SHP77 treated with DMSO at 0.1 percent for 48 hours (cell line): ENCODE measurements around the gene PARP11.

Source experiments
- DNase-seq: peaks from one replicate; lab custom pipeline; 2025; lab: John Stamatoyannopoulos, UW

Gene PARP11, protein sequence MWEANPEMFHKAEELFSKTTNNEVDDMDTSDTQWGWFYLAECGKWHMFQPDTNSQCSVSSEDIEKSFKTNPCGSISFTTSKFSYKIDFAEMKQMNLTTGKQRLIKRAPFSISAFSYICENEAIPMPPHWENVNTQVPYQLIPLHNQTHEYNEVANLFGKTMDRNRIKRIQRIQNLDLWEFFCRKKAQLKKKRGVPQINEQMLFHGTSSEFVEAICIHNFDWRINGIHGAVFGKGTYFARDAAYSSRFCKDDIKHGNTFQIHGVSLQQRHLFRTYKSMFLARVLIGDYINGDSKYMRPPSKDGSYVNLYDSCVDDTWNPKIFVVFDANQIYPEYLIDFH

DNA sequence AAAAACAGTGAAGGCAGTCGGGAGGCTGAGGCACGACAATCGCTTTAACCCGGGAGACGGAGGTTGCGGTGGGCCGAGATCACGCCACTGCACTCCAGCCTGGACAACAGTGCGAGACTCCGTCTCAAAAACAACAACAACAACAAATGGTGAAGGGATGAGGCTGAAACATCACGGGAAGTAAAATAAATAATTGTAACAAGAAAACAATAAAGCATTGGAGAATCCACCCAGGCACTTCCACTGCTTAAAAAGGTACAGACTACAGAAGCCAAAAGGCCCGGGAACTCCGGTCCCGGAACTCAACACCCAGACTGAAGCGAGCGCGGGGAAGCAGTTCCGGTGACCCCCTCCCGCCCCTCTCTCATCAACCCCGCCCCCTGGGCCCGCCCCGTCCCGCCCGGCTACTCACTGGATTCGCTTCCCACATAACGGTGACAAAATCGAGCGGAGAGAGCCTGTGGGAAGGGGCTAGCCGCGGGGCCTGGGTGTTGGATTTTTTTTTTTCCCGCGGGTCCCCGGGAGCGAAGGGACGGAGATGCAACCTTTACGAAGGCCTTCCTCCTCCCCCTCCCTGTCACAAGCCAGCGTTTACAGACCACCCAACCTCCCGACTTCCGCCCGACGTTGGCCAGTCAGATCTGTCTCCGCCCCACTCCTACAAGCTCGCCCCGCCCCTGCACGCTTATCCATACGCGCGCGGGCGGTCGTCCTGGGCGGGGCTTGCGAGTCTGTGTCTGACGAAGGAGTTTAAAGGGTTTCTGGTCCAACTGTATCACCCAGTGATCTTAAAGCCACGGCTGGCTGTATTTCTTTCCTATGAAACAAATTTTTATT is at the start of gene PARP11:
TSS of gene PARP11 (minus strand) at position 600 of the 837 bp plus-strand sequence. CDS start at position 430, 170 bp downstream.
- peak; percentile 39 for DNase-seq

GRCh38 chr12:3922033-3922432 is 48.8 kb upstream of the PARP11 start:
- DNase-seq = no peak

- no peak for DNase-seq
Observed at GRCh38 chr12:3921526-3921925, 48.3 kb upstream of the PARP11 start.

GRCh38 chr12:3921151-3921471 is 47.9 kb upstream of the PARP11 start:
- no peak for DNase-seq

GRCh38 chr12:3920351-3921150 is 47.4 kb upstream of the PARP11 start:
- no peak for DNase-seq

- no peak for DNase-seq
Observed at GRCh38 chr12:3913278-3913677, 40.1 kb upstream of the PARP11 start.

DNA sequence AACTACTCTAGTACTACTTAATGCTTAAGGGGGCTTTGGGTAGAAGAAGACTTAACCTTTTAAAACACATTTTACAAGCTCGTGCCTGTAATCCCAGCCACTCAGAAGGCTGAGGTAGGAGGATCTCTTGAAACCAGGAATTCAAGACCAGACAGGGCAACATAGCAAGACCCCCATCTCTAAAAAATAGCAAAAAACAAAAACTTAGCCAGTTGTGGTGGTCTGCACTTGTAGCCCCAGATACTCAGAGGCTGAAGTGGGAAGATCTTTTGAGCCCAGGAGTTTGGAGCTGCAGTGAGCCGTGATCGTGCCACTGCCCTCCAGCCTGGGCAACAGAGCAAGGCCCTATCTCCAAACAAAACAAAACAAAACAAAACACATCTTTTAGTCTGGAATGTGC is 39.7 kb upstream of the PARP11 start:
- no peak for DNase-seq

DNA sequence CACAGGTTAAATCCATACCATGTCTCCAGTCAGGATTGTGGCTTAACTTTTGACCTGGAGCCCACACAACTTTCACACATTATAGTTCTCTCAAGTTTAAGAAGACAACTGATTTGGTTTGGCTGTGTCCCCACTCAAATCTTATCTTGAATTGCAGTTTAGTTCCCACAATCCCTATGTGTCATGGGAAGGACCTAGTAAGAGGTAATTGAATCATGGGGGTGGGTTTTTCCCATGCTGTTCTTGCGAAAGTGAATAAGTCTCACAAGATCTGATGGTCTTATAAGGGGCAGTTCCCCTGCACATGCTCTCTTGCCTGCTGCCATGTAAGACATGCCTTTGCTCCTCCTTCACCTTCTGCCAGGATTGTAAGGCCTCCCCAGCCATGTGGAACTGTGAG is 38.2 kb upstream of the PARP11 start:
- no peak for DNase-seq

GRCh38 chr12:3905664-3906063 is 32.5 kb upstream of the PARP11 start:
- no peak for DNase-seq

- DNase-seq = no peak
Observed at GRCh38 chr12:3904999-3905398, 31.8 kb upstream of the PARP11 start.

GRCh38 chr12:3902921-3903320 is 29.7 kb upstream of the PARP11 start:
- no peak for DNase-seq

DNA sequence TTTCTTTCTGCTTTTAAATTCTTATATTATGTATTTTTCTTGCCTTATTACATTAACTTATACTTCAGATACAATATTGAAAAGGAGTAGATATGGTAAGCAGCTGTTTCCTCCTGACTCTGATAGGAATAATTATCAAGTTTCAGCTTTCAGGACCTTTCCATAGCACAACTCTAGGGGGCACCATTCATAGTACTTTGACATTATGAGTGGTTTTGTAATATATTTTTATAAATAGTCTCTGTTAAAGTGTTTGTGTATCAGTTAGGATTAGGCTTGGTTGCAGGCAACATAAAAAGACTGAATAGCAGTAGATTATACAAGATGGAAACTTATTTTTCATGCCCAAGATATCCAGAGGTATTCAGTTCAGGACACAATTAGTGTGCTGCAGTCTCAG is 27.9 kb upstream of the PARP11 start:
- DNase-seq = no peak

- no peak for DNase-seq
Observed at GRCh38 chr12:3898756-3899155, 25.6 kb upstream of the PARP11 start.

GRCh38 chr12:3897371-3897971 is 24.3 kb upstream of the PARP11 start:
- no peak for DNase-seq

- DNase-seq = no peak
Observed at GRCh38 chr12:3896801-3897351, 23.7 kb upstream of the PARP11 start.

- DNase-seq = no peak
Observed at GRCh38 chr12:3896356-3896755, 23.2 kb upstream of the PARP11 start.

DNA sequence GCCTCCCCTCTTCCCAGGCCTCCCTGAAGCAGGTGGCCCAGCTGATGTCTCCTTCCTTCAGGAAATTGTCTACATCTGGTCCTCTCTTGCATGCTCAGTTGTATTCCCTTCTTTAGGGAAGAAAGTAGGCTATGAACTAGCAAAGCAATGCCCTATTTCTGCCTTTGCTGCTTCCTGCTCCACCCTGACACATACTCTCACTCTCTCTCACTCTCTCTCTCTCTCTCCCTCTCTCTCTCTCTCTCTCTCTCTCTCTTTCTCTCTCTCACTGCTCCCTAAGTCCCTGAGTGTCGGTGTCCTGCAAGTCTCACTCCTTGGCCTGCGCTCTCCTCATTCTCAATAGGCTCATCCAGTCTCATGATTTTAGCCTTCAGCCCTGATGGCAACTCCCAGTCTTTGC is 19.4 kb upstream of the PARP11 start:
- DNase-seq = no peak

DNA sequence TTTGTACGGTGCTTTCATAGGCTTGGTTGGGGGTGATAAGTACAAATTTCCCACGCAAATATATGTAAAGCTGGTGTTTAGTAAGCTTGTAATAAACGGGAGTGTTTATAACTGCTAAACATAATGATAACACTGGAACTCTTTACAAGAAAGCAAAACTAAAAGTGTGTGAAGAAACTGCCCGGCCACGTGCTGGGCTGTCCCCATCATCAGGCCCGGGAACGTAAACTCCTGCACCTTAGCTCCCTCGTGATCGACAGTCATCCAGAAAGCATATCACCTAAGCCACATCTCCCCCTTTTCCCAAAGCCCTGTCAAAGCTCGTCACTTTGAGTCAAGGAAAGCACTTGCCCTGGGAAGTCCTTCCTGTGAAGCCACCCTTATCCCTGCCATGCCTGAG is 18.0 kb upstream of the PARP11 start:
- DNase-seq = no peak

- no peak for DNase-seq
Observed at GRCh38 chr12:3888659-3889058, 15.5 kb upstream of the PARP11 start.

DNA sequence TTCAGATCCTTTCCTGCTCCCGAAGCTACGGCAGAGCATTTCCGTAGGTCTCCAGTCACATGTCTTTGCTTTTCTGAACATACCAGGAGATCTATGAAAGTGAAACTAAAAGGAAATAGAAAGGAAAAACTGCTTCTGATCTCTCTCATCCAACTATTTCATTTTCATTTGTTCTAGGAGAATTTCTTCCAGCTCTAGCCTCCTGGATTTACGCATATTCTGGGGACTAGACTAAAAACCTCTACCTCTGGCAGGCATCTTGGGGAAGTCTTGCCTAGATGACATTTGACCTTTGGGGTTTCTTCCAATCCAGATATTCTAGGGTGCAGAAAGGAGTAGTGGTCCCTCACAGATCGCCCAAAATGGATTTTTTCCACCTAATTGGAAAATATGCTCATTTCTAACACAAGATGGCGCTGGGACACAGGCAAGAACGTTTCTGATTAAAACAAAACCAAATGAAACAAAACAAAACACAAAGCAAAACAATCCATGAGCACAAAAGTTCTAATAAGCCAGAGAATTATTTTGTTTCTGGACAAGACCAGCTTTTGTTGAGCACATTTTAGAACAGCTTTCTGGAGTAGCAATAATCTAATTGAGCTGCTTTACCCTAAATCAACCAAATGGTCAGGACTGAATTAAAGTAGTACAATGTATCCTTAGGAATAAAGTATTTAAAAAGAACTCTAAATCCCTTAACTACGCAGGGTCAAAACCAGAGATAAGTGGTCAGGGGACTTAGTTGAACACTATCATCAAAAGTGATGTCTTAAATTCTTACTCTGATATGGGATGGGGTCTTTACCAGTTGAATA is 12.3 kb upstream of the PARP11 start:
- DNase-seq = no peak

DNA sequence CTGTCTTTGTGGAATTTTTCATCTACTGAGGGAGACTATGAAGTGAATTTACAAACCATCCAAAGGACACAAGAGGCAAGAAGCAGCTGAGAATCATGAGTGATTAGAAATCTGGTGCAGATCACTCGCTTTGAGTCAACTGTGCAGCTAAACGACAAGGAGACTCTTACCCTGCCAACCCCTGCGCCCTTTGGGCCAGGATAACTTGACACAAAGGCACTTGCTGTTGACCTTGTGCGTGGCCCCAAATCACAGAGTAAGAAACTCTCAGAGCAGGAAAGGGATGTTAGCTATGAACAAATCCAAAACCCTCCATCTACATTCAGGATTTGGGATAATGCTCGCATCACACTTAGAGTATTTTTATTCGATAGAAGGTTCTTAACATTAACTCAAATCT is 11.5 kb upstream of the PARP11 start:
- no peak for DNase-seq
